Endothelial cell of umbilical vein (primary cell): Measurements from ENCODE around the gene TMEM131. TPM values are rescaled to one million over a fixed set of nuclear protein-coding genes. Genes with fewer than 3 reads are reported as not detected.

Source experiments
- BruUV-seq: library from RNA; stranded (reverse); fragments of 400-500 nt; replicated peaks from 2 replicates; lab custom pipeline; 2021; lab: Mats Ljungman, UMichigan
- CTCF ChIA-PET: fragments of 300-600, 350-600 bp; sonication (Branson Sonifier 250); formaldehyde crosslinking; loops from one replicate; lab custom pipeline; 2021; ENCODE audit warnings: antibody characterized with exemption, inconsistent platforms; lab: Charles Lee
- POLR2A ChIA-PET: fragments of 300-600, 350-600 bp; sonication (Branson Sonifier 250); formaldehyde crosslinking; loops from one replicate; lab custom pipeline; 2021; ENCODE audit warnings: antibody characterized with exemption, inconsistent platforms; lab: Charles Lee
- DNase-seq: peaks from one replicate; pipeline ENCODE4 v3.0.0-alpha.2; 2011; ENCODE audit warnings: low read depth, low spot score
- FAIRE-seq: peaks from 2 replicates; lab custom pipeline; 2011; peaks lifted over from hg19 to GRCh38; lab: Jason Lieb, UNC
- H2AFZ ChIP-seq: 2 replicates; pipeline ENCODE4 v1.6.0; 2012; ENCODE audit warnings: low read depth, low read length, control low read depth, inconsistent platforms
- H3K27ac ChIP-seq: 2 replicates; pipeline ENCODE4 v1.5.1; 2011; ENCODE audit warnings: low read depth, mild to moderate bottlenecking, control low read depth, low read length, moderate library complexity; ENCODE audit not compliant: insufficient read depth
- H3K27me3 ChIP-seq, 2 experiments: 2 replicates each; pipeline versions ENCODE4 v1.6.0 to v1.6.1; 2011; ENCODE audit warnings: low read length in 2 of 2, mixed read lengths in 1 of 2; ENCODE audit not compliant: control insufficient read depth in 2 of 2, insufficient read depth in 2 of 2
- H3K36me3 ChIP-seq, 2 experiments: 2 replicates in 1 of 2; 3 replicates in 1 of 2; pipeline ENCODE4 v1.5.1; 2011; ENCODE audit warnings: low read length in 2 of 2, mild to moderate bottlenecking in 1 of 2, moderate library complexity in 1 of 2; ENCODE audit not compliant: control insufficient read depth in 2 of 2, insufficient read depth in 2 of 2; ENCODE audit errors: extremely low read depth in 1 of 2
- H3K4me1 ChIP-seq: 3 replicates; pipeline ENCODE4 v1.5.1; 2011; ENCODE audit warnings: mild to moderate bottlenecking, low read length; ENCODE audit not compliant: control insufficient read depth, insufficient read depth; ENCODE audit errors: extremely low read depth
- H3K4me2 ChIP-seq: 2 replicates; pipeline ENCODE4 v1.6.1; 2011; ENCODE audit warnings: low read length, control low read depth, mixed read lengths; ENCODE audit not compliant: insufficient read depth
- H3K4me3 ChIP-seq, 3 experiments: fragments of 200-600 bp in 1 of 3; sonication (generic), shearing (Covaris generic) in 1 of 3; replicated peaks in 1 of 3; 2 replicates each; pipeline ENCODE4 v1.5.1; 2011 to 2016; ENCODE audit warnings: control low read depth in 3 of 3, low read length in 3 of 3, mild to moderate bottlenecking in 2 of 3, inconsistent platforms in 1 of 3, low read depth in 1 of 3, moderate library complexity in 1 of 3; ENCODE audit not compliant: insufficient read depth in 1 of 3
- H3K79me2 ChIP-seq: 2 replicates; pipeline ENCODE4 v1.6.0; 2012; ENCODE audit warnings: low read length, inconsistent platforms; ENCODE audit not compliant: control insufficient read depth, insufficient read depth
- H3K9ac ChIP-seq: replicated peaks from 2 replicates; pipeline ENCODE3; 2011; ENCODE audit warnings: low read length, control low read depth; ENCODE audit not compliant: insufficient read depth; ENCODE audit errors: extremely low read depth
- H3K9me1 ChIP-seq: replicated peaks from 3 replicates; pipeline ENCODE4 v1.6.0; 2011; ENCODE audit warnings: mild to moderate bottlenecking, low read length; ENCODE audit not compliant: control insufficient read depth, insufficient read depth; ENCODE audit errors: extremely low read depth
- H3K9me3 ChIP-seq: replicated peaks from 2 replicates; pipeline ENCODE4 v1.5.1; 2012; ENCODE audit warnings: low read length, inconsistent platforms; ENCODE audit not compliant: control insufficient read depth, insufficient read depth
- H4K20me1 ChIP-seq: replicated peaks from 2 replicates; pipeline ENCODE3; 2011; ENCODE audit warnings: mild to moderate bottlenecking, low read length; ENCODE audit not compliant: control insufficient read depth, insufficient read depth; ENCODE audit errors: extremely low read depth
- CTCF ChIP-seq, 2 donors: IDR thresholded peaks; 1 replicate in 1 of 2; 2 replicates in 1 of 2; pipeline ENCODE4 v1.5.1; 2011; ENCODE audit warnings: low read length in 2 of 2, mild to moderate bottlenecking in 2 of 2, moderate library complexity in 2 of 2, control low read depth in 1 of 2, inconsistent platforms in 1 of 2, low read depth in 1 of 2; ENCODE audit not compliant: insufficient read depth in 1 of 2; ENCODE audit errors: extremely low read depth in 1 of 2
- JUN ChIP-seq: IDR thresholded peaks from 2 replicates; pipeline ENCODE4 v1.6.1; 2011; ENCODE audit warnings: borderline replicate concordance, low read depth; ENCODE audit not compliant: insufficient read length, insufficient read depth
- MYC ChIP-seq: IDR thresholded peaks from one replicate; pipeline ENCODE4 v1.6.1; 2011; ENCODE audit warnings: mild to moderate bottlenecking, low read depth, low read length
- dilution Hi-C: fragments of 300-500 bp; cut with MboI; formaldehyde crosslinking; loops from one replicate; pipeline ENCODE4 v1.15.0; 2019; ENCODE audit warnings: low sequenced_read_pairs; ENCODE audit not compliant: extremely low pct_ligation_motif_present
- intact Hi-C: fragments of 100-400 bp; cut with micrococcal nuclease; formaldehyde crosslinking; loops from one replicate; pipeline ENCODE4 v1.10.0; 2022
- polyA plus RNA-seq, 4 experiments: library from polyadenylated mRNA; depleted of rRNA in 3 of 4; stranded (reverse) in 3 of 4; unstranded in 1 of 4; fragments of >200 nt; gene quantifications; 2 replicates each; pipeline versions ENCODE4 v1.2.1 to v1.2.3, GENCODE V29; 2011 to 2012; ENCODE audit warnings: missing spikeins in 1 of 4
- total RNA-seq: library from RNA; stranded (reverse); gene quantifications from 2 replicates; pipeline ENCODE4 v1.2.3, GENCODE V29; 2021

The TMEM131 gene
- total and polyA plus RNA-seq, 2 donors (not counting 3 experiments of a cell fraction or from before 2014, with no cell fraction given) = 12.2 to 28.6 TPM

GRCh38 chr2:97739020-97739892, 256.5 kb downstream of the TMEM131 start:
- ChIA-PET CTCF (interaction anchor here (1.9 to 3.3 kb wide), 5 partner anchors 9 to 646 kb away, joined by 9 to 39 read pairs (median 16); no protein-coding TSS in a partner anchor), POLR2A (no interaction called here)
- no peak for FAIRE-seq
- Histone ChIP-seq H3K27me3 (no peaks in the 10 kb centered on the region), H3K27ac (no peak overlapping the region), H3K36me3 (no peaks in the 10 kb centered on the region), H2AFZ (no peak overlapping the region), H3K9me3 (no peaks in the 10 kb centered on the region), H3K4me2 (no peak overlapping the region), H3K9ac (no peak overlapping the region), H3K4me1 (peaks cover 7% of the 10 kb centered on the region), H3K79me2 (no peaks in the 10 kb centered on the region), H3K9me1 (no peaks in the 10 kb centered on the region), H4K20me1 (no peaks in the 10 kb centered on the region), H3K4me3 (no peak overlapping the region)
- TF ChIP-seq CTCF (IDR thresholded peaks at IDR 0.05; ENCODE audit: extremely low read depth in 1 of 2, insufficient read depth in 1 of 2, low read depth in 1 of 2, low read length in 2 of 2) = no peak
- no peak for TF ChIP-seq JUN
- TF ChIP-seq MYC = no peak
- no peak for DNase-seq
- intact Hi-C loops (no loop called here), dilution Hi-C loops (no loop called here)
- BruUV-seq = no TSS peak
